NAMALWA (cell line): Measurements from ENCODE around the gene CKS2.
"Not testable (repeated sequence)": the region's sequence is repeated elsewhere in the genome, so short reads cannot be mapped to it uniquely, and the experiment has no call there.

ENCODE experiments used
- DNase-seq: peaks from one replicate; pipeline ENCODE4 v3.0.0-alpha.2; 2015; ENCODE audit warnings: low spot score

Gene CKS2

GRCh38 chr9:89311346-89312221 is 589 bp downstream of the CKS2 start:
- peak; percentile 57 for DNase-seq

GRCh38 chr9:89312222-89312571 is 1.2 kb downstream of the CKS2 start:
- DNase-seq, result peak; percentile 70

GRCh38 chr9:89313842-89314241 is 2.8 kb downstream of the CKS2 start:
- peak; percentile 53 for DNase-seq

- peak; percentile 21 for DNase-seq
These were observed 4.0 kb downstream of the CKS2 start for GRCh38 chr9:89314955-89315354.

GRCh38 chr9:89315482-89315881 is 4.5 kb downstream of the CKS2 start:
- no peak for DNase-seq

- DNase-seq, result peak; percentile 68
These were observed 6.3 kb downstream of the CKS2 start for GRCh38 chr9:89317282-89317681.

GRCh38 chr9:89318123-89319014 is 7.4 kb downstream of the CKS2 start, which contains the start of gene SECISBP2:
SECISBP2 (plus strand) TSS chr9:89318500; CDS start chr9:89318577, 77 bp downstream.
- DNase-seq, result peak; percentile 98

GRCh38 chr9:89319015-89319905 is 8.3 kb downstream of the CKS2 start:
- peak; percentile 58 for DNase-seq

GRCh38 chr9:89323390-89323789 is 12.4 kb downstream of the CKS2 start:
- DNase-seq, result no peak

GRCh38 chr9:89325733-89326132 is 14.7 kb downstream of the CKS2 start:
- DNase-seq, result no peak

GRCh38 chr9:89328064-89328463 is 17.1 kb downstream of the CKS2 start:
- DNase-seq, result no peak

GRCh38 chr9:89329917-89330316 is 18.9 kb downstream of the CKS2 start:
- no peak for DNase-seq

- DNase-seq, result no peak
These were observed 19.5 kb downstream of the CKS2 start for GRCh38 chr9:89330513-89330912.

GRCh38 chr9:89339807-89340206 is 28.8 kb downstream of the CKS2 start:
- DNase-seq, result no peak

GRCh38 chr9:89340332-89340731 is 29.3 kb downstream of the CKS2 start:
- no peak for DNase-seq

- no peak for DNase-seq
These were observed 31.2 kb downstream of the CKS2 start for GRCh38 chr9:89342213-89342612.

- DNase-seq, result no peak
These were observed 32.0 kb downstream of the CKS2 start for GRCh38 chr9:89342948-89343347.

GRCh38 chr9:89343812-89344211 is 32.8 kb downstream of the CKS2 start:
- not testable (repeated sequence) for DNase-seq

GRCh38 chr9:89345476-89345875 is 34.5 kb downstream of the CKS2 start:
- no peak for DNase-seq

- DNase-seq, result no peak
These were observed 35.7 kb downstream of the CKS2 start for GRCh38 chr9:89346696-89347095.

- no peak for DNase-seq
These were observed 36.7 kb downstream of the CKS2 start for GRCh38 chr9:89347651-89348050.

- no peak for DNase-seq
These were observed 38.6 kb downstream of the CKS2 start for GRCh38 chr9:89349607-89350006.
